Parathyroid adenoma (tissue), 2 donors: ENCODE results near the gene C20orf204.

Experiments used
- H2AFZ ChIP-seq: fragments of 300-600 bp; sonication (generic); one replicate; pipeline ENCODE4 v1.7.0; 2017; ENCODE audit warnings: antibody characterized with exemption, mild to moderate bottlenecking
- H3K27ac ChIP-seq: fragments of 300-600 bp; sonication (generic); one replicate; pipeline ENCODE4 v1.7.0; 2017
- H3K27me3 ChIP-seq: fragments of 300-600 bp; sonication (generic); one replicate; pipeline ENCODE4 v1.7.0; 2017; ENCODE audit warnings: low read length; ENCODE audit not compliant: control insufficient read depth, insufficient read depth
- H3K36me3 ChIP-seq: fragments of 300-600 bp; sonication (generic); one replicate; pipeline ENCODE4 v1.7.0; 2017; ENCODE audit warnings: low read length; ENCODE audit not compliant: control insufficient read depth, insufficient read depth
- H3K4me1 ChIP-seq: fragments of 300-600 bp; sonication (generic); one replicate; pipeline ENCODE4 v1.7.0; 2017; ENCODE audit warnings: control low read depth
- H3K4me2 ChIP-seq: fragments of 300-600 bp; sonication (generic); one replicate; pipeline ENCODE4 v1.7.0; 2017; ENCODE audit warnings: low read length
- H3K4me3 ChIP-seq: fragments of 300-600 bp; sonication (generic); one replicate; pipeline ENCODE4 v1.7.0; 2017; ENCODE audit warnings: low read depth, low read length
- H3K79me2 ChIP-seq: fragments of 300-600 bp; sonication (generic); one replicate; pipeline ENCODE4 v1.7.0; 2017; ENCODE audit warnings: control low read depth
- H3K9ac ChIP-seq: fragments of 300-600 bp; sonication (generic); one replicate; pipeline ENCODE4 v1.7.0; 2017; ENCODE audit warnings: mild to moderate bottlenecking
- H3K9me3 ChIP-seq: fragments of 300-600 bp; sonication (generic); one replicate; pipeline ENCODE4 v1.7.0; 2017; ENCODE audit warnings: low read length; ENCODE audit not compliant: control insufficient read depth
- TF ChIP-seq, protein P1 (sequence below): fragments of 300-600 bp; sonication (generic); IDR thresholded peaks from one replicate; pipeline ENCODE4 v1.7.0; 2017; ENCODE audit warnings: antibody characterized with exemption, mild to moderate bottlenecking
- donor health status: primary hyperparathyroidism.

The C20orf204 gene

DNA sequence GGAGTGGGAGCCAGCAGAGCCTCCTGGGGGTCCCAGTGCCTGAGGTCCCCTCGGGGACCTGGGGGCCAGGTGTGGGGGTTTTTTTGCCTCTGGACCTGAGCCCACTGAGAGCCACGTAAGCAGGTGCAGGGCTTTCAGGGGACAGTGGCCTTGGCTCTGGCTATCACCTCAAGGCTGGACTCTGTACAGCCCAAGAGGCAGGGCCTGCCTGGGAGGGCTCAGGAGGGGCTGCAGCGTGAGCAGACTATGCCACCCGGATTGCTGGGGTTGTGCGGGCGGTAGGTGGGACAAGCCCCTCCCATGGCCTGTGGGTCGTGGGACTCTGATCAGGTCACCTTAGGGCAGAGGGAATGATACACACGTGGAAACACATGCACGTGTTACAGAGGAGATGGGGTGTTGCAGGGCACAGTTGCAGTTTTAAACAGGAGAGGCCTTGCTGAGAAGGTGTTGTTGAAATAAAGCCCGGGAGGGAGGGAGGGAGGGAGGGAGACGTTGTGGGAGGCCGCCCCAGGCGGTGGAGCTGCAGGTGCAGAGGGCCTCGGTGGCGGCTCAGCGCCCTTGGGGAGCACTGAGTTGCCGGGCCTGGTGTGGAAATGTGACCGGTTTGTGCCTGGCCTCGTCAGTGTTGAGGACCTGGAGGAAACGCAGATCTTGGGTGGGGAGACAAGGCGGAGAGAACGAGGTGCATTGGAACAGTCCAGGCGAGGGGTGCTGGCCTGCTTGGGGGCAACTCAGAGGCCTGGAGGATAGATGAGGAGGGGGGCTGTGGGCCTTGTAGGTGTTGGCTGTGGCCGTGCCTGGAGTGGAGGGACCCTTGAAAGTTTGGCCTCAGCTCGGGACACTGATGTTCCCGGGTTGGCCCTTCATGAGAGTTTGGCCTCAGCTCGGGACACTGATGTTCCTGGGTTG, 29.3 kb downstream of the C20orf204 start:
- TF ChIP-seq, protein P1, sequence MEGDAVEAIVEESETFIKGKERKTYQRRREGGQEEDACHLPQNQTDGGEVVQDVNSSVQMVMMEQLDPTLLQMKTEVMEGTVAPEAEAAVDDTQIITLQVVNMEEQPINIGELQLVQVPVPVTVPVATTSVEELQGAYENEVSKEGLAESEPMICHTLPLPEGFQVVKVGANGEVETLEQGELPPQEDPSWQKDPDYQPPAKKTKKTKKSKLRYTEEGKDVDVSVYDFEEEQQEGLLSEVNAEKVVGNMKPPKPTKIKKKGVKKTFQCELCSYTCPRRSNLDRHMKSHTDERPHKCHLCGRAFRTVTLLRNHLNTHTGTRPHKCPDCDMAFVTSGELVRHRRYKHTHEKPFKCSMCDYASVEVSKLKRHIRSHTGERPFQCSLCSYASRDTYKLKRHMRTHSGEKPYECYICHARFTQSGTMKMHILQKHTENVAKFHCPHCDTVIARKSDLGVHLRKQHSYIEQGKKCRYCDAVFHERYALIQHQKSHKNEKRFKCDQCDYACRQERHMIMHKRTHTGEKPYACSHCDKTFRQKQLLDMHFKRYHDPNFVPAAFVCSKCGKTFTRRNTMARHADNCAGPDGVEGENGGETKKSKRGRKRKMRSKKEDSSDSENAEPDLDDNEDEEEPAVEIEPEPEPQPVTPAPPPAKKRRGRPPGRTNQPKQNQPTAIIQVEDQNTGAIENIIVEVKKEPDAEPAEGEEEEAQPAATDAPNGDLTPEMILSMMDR: no peak
- Histone ChIP-seq H3K27ac (no peak overlapping the region), H3K27me3 (no peaks in the 10 kb centered on the region), H3K36me3 (no peaks in the 10 kb centered on the region), H3K9ac (no peak overlapping the region), H3K4me3 (no peak overlapping the region), H3K4me1 (peaks cover 20% of the 10 kb centered on the region), H3K4me2 (no peak overlapping the region), H2AFZ (no peak overlapping the region), H3K9me3 (no peaks in the 10 kb centered on the region), H3K79me2 (peaks cover 5% of the 10 kb centered on the region)

DNA sequence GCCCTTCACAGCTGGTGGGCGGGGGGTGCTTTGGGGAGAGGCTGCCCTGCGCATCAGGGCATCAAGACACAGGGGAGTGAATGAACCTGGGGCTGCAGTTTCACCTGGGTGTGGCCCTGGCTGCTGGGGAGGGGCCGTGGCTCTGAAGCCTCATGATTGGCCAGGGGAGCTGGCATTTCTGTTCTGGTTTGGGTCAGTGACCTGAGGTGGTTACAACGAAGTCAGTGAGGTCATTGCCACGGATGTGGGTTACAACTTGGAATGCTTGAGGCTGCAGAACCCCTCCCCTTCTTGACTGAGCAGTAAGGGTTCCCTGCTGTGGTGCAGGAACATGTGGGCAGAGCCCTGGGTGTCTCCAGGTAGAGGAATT, 30.0 kb downstream of the C20orf204 start:
- Histone ChIP-seq H3K4me2 (no peak overlapping the region), H3K9ac (no peak overlapping the region), H2AFZ (no peak overlapping the region), H3K27me3 (no peaks in the 10 kb centered on the region), H3K79me2 (peaks cover 5% of the 10 kb centered on the region), H3K27ac (no peak overlapping the region), H3K4me3 (no peak overlapping the region), H3K36me3 (no peaks in the 10 kb centered on the region), H3K4me1 (peaks cover 20% of the 10 kb centered on the region), H3K9me3 (no peaks in the 10 kb centered on the region)
- TF ChIP-seq, protein P1: no peak

DNA sequence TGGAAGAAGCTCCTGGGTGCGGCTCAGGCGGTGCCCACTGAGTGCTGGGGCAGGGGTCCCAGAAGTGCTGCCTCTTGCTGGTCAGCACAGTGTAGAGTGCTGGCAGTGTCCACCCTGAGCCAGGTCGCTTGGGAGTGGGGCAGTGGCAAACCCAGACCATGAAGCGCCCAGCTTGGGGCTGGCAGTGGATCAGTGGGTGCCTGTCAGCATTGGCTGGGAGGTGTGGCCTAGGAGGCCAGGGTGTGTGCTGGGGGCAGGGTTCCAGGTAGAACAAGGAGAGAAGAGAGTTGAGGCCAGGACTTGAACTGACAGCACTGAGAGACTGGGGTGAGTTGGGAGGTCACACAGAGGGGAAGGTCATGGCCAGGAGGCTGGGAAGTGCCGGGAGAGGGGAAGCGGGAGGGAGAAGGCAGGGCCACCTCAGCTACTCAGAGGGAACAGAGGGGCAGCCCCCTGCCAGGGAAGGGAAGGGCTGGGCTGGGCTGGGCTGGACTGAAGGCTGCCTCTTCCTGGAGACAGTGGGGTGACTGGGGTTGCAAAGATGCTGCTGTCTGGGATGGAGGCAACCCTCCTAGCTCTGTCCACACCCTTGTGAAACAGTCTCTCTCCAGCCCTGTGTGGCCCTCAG, 31.1 kb downstream of the C20orf204 start:
- H3K27ac ChIP-seq: no peak overlapping the region
- no peaks in the 10 kb centered on the region for H3K36me3 ChIP-seq
- H2AFZ ChIP-seq: no peak overlapping the region
- no peak overlapping the region for H3K9ac ChIP-seq
- H3K79me2 ChIP-seq: peaks cover 5% of the 10 kb centered on the region
- H3K4me1 ChIP-seq: peaks cover 18% of the 10 kb centered on the region
- H3K27me3 ChIP-seq: no peaks in the 10 kb centered on the region
- TF ChIP-seq, protein P1: no peak
- no peaks in the 10 kb centered on the region for H3K9me3 ChIP-seq
- no peak overlapping the region for H3K4me2 ChIP-seq
- H3K4me3 ChIP-seq: no peak overlapping the region

DNA sequence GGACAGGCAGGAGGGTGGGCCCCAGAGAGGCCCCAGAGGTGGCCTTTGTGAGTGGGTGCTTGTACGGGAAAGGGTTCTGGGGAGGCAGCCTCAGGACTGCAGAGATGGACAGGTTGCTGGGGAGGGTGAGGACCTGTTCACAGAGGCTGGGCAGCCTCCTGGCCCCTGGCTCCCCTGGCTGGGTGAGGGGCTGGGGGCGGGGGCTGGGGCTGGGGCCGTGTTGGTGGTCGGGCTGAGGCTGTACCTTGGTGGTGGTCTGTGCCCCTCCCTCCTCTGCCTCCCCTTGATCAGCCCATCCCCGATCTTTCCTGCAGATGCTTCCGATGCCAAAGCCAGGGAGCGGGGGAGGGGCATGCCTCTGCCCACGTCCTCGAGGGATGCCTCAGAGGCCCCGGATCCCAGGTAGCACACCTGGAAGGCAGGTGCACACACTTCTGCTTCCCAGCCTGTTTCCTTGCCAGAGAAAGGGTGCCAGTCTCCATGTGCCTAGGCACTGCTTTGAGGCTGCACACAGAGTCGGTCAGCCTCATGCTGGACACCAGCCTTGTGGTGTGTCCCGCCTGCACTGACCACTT, 31.8 kb downstream of the C20orf204 start:
- H3K79me2 ChIP-seq: peaks cover 5% of the 10 kb centered on the region
- H3K27me3 ChIP-seq: no peaks in the 10 kb centered on the region
- peaks cover 16% of the 10 kb centered on the region for H3K4me1 ChIP-seq
- H3K36me3 ChIP-seq: no peaks in the 10 kb centered on the region
- no peak overlapping the region for H3K4me3 ChIP-seq
- H2AFZ ChIP-seq: no peak overlapping the region
- H3K9ac ChIP-seq: no peak overlapping the region
- no peak overlapping the region for H3K27ac ChIP-seq
- no peaks in the 10 kb centered on the region for H3K9me3 ChIP-seq
- TF ChIP-seq, protein P1: no peak
- no peak overlapping the region for H3K4me2 ChIP-seq
